ENCODE measurements around the gene SESN2.
"Not testable (repeated sequence)": the region's sequence is repeated elsewhere in the genome, so short reads cannot be mapped to it uniquely, and the experiment has no call there.

The SESN2 gene

GRCh38 chr1:28286111-28286510 lies 26.8 kb downstream of the SESN2 start:
- DNase-seq, result no peak

DNA sequence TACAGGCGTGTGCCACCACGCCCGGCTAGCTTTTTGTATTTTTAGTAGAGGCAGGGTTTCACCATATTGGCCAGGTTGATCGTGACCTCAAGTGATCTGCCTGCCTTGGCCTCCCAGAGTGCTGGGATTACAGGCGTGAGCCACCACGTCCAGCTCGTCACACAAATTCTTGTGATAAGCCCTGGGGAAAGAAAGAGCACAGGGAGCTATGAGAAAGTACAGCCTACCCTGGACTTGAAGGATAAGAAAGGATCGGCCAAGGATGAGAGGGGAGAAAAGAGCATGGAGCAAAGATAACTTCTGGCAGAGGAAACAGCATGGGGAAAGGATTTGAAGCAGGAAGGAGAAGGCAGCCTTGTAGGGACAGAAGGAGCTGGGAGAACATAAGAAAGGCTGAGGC lies 29.2 kb downstream of the SESN2 start:
- no peak for DNase-seq

DNA sequence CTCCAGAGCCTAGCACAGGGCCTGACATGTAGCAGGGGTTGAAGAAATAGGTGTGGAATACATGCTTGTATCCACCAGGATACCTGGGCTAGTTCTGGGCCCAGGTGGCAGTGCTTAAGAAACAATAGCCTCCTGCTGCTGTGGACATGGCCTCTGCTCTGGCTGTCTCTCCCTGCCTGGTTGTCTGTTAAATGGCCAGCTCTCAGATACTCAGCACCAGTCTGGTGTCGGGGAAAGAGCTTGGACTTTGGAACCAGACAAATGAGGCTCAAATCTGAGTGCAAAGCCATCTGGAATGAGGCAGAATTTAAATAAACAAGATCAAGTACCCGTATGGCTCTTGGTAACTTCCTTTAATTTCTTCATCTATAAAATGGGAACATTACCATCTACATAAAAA lies 31.5 kb downstream of the SESN2 start:
- no peak for DNase-seq

DNA sequence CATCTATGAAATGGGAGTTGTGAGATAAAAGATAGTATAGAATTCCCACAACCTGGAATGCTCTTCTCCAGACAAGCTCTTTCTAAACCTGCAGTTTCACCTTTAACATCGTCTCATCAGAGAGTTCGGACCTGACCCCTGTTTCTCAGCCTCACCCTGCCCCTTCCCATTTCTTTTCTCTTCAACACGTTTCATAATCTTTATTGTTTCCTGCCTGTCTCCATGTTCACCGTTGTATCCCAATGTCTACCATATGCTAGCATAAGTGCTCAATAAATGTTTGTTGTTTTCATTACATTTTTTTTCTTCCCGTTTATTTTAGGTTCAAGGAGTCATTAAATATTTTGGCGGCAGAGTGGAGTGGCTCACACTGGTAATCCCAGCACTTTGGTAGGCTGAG lies 32.4 kb downstream of the SESN2 start:
- DNase-seq, result no peak

DNA sequence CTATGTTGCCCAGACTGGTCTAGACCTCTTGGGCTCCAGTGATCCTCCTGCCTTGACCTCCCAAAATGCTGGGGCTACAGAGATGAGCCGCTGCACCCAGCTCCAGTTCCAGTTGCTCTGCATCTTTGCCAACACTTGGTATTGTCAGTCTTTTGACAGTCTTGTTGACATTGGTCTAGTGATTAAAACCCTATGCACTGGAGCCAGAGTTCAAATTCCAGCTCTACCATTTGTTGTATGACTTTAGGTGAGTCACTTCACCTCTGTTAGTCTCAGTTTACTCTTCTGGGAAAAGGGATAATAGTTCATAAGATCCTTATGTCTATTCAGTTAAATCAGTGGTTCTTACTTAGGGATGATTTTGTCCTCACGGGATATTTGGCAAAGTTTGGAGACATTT lies 36.6 kb downstream of the SESN2 start:
- no peak for DNase-seq

DNA sequence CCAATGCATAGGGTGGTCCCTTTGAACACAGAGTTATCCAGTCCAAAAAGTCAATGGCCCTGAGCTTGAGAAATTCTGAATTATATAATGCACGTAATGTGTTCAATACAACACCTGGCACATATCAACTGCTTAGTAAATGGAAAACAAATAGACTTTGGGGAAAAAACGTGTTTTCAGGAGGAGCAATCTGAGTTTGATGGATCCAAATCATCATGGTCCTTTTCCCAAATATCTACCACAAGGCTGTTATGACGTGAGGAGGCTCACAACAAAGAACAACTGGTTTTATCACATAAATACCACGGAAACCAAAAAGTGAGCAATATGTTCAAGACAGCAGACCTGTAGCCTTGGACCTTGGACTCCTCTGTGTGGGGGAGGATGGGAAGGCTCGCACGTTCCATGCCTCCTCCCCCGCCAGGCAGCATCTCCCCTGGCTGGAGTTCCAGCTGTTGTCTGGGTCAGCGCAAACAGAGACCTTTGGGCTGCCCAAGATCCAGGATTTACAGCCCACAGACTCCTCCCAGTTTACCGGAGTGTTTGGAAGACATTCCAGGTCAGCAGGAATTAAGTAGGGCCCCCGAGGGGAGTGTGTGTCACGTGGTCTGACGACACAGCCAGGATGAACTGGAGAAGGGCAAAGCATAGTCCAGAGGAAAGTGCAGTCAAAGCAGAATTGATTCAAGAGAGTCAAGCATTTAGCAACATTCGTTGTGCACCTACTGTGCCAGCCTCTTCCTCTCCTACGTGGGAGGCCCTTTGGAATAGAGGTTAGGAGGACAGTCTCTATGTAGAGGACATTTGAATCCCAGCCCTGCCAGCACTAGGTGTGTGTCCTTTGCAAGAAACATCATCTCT lies 37.3 kb downstream of the SESN2 start:
- no peak for DNase-seq

GRCh38 chr1:28297826-28298225 lies 38.5 kb downstream of the SESN2 start:
- DNase-seq, result no peak

GRCh38 chr1:28298438-28298837 lies 39.1 kb downstream of the SESN2 start:
- no peak for DNase-seq

DNA sequence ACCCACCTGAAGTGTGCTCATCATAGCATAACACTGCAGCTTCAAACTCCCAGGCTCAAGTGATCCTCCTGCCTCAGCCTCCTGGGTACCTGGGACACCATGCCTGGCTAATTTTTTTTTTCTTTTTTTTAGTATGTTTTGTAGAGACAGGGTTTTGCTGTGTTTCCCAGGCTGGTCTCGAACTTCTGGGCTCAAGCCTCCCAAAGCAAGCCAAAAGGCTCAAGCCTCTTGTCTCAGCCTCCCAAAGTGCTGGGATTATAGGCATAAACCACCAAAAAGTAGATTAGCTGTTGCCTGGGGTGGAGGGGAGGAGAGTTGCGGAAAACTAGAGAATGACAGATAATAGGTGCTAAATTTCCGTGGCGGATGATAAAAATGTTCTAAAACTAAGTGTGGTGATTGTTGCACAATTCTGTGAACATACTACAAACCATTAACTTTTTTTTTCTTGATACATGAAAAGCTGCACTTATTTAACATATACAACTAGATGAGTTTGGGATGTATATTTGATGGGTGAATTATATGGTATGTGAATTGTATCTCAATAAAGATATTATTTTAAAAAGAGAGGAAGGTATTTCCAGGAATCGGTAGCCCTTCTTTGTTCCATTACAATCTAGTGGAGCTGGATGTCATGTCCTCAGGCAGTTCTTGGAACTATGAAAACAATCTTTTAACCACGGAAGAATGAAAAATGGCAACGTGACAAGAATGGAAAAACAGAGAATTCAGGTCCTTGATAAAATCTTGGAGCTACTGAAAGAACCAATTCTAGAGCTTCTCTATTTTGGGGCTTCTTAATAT lies 42.3 kb downstream of the SESN2 start:
- DNase-seq, result peak; percentile 29

GRCh38 chr1:28302247-28302646 lies 42.9 kb downstream of the SESN2 start:
- DNase-seq, result no peak

DNA sequence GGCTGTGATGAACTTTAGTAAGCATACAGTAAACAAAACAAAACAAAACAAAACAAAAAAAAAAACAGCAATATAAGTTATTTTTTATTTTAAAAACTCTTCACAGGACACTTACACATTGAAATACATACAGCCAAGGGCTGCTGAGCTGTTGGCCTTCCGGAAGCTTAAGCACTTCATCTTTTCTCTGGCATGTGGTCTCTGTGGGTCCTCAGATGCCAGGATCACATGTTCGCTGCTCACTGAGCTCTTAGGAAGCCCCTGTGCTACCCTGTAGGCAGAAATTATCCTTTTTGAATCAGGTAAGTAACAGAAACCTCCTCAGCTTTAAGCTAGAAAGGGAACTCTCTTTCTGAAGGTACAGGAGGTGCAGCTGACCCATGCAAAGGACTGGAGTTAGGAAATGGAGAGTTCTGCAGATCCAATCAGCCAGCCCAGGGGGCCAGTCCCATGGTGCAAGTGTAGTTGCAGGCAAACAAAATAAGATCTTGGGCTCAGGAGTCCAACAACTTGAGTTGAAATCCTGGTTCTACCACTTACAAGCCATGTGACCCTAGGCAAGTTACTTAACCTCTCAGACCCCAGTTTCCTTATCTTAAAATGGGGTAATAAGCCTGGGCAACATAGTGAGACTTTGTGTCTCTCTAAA lies 47.1 kb downstream of the SESN2 start:
- no peak for DNase-seq

DNA sequence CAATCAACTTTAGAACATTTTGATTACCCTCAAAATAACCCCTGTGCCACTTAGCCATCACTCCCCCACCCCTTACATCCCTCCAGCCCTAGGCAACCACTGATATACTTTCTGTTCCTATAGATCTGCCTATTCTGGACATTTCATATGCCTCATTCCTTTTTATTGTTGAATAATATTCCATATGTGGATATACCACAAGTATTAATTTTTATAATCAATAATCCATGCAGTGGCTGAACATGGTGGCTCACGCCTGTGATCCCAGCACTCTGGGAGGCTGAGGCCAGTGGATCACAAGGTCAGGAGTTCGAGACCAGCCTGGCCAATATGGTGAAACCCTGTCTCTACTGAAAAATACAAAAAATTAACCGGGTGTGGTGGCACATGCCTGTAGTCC lies 49.4 kb downstream of the SESN2 start:
- no peak for DNase-seq

- DNase-seq, result no peak
These were observed 50.4 kb downstream of the SESN2 start for GRCh38 chr1:28309702-28310101.

DNA sequence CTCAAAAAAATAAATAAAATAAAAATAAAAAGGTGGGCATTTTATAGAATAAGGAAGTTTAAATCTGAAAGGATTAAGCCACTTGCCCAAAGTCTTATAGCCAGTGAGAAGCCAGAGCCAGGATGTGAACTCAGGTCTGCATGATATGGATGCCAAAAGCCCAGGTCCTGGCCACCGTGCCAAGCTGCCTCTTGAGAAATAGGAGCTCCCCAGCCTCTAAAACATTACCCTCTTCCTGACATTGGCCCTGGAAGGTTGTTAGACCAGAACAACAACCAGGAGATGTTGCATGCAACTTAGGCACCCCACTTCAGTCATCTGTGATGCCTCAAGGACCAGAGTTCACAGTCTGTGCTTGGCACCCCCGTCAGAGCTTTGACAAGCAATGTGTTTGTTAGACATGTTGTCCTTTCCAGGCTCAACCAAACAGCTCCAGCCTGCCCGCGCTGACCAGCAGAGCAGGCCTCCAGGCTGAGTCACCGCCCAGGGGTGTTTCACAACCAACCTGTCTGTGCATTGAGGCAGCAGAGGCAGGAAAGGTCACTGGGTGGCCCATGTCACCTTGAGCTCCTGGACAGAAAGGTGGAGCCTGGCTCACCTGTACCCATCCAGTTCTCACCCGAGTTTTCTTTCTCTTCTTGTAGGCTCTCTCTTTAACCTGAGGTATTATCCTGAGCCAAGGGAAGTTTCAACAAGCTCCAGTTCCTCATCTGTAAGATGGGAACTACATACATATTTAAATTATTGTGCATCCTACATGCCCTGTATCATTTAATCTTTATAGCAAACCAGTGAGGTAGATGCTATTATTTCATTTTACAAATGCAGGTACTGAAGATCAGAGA lies 54.6 kb downstream of the SESN2 start:
- no peak for DNase-seq

DNA sequence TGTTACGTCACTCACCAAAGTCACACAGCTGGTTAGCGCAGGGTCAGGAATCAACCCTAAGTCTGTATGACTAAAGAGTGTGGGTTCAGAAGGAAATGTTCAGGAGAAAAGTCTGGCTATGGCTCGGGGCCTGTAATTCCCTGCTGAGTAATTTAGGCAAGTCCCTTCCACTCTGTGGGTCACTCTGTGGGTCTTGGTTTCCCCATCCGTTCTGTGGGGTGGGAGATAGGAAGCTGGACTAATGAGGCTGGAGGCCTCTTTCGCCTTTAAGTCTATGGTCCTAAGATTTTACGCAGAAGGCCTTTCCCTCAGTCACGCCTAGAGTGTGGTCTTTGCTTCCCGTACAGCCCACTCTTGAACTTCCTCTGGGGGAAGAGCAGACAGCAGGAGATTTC lies 55.2 kb downstream of the SESN2 start:
- no peak for DNase-seq

- no peak for DNase-seq
These were observed 57.7 kb downstream of the SESN2 start for GRCh38 chr1:28317014-28317413.

GRCh38 chr1:28322194-28322593 lies 62.9 kb downstream of the SESN2 start:
- no peak for DNase-seq

DNA sequence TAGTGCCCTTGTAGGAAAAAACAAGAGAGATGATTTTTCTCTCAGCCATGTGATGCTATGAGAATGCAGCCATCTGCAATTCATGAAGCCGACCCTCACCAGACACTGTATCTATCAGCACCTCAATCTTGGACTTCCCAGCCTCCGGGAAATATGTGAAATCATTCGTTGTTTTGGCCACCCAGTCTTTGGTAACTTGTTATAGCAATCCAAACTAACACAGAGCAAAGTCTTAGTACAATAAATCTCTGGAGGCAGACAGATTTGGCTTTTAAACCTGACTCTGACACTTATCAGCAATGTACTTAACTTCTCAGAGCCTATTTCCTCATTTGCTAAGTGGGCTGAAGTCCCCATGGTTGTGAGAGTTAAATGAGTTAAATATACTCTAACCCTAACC lies 64.4 kb downstream of the SESN2 start:
- no peak for DNase-seq

- DNase-seq, result no peak
These were observed 67.2 kb downstream of the SESN2 start for GRCh38 chr1:28326515-28326914.

DNA sequence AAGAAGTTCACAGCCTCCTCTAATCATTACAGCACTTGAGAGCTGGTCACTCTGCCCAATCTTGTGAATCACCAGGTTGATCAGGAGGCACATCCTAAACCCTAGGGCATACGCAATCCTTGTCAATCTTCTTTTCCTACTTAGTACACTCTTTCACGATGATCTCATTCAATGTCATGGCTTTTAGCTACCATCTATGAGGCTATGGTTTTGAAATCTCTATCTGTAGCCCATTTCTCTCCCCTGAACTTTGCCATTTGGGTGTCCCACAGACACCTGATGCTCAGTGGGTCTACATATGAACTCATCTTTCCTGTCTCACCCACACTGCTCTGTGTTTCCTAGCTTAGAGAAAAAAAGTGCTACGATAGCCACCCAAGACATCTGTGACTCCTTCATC lies 67.7 kb downstream of the SESN2 start:
- DNase-seq, result no peak

DNA sequence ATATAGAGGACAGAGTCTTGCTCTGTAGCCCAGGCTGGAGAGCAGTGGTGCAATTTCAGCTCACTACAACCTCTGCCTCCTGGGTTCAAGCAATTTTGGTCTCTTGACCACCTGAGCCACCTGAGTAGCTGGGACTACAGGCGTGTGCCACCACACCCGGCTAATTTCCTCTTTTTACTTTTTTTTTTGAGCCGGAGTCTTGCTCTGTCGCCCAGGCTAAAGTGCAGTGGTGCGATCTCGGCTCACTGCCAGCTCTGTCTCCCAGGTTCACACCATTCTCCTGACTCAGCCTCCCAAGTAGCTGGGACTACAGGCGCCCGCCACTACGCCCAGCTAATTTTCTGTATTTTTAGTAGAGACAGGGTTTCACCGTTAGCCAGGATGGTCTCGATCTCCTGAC lies 68.1 kb downstream of the SESN2 start:
- DNase-seq, result not testable (repeated sequence)

GRCh38 chr1:28328228-28328648 lies 68.9 kb downstream of the SESN2 start:
- DNase-seq, result no peak
